Psoas muscle (tissue), 8 donors: ENCODE results near the gene EVPL. TPM values are rescaled to one million over a fixed set of nuclear protein-coding genes. Genes with fewer than 3 reads are reported as not detected.

ENCODE experiments used
- ATAC-seq, 4 donors: fragments of 200-7000 bp; cut with Tn5 transposase; one replicate each; pipeline ENCODE4 v1.9.1; 2020; ENCODE audit warnings: moderate library complexity in 3 of 4, mild to moderate bottlenecking in 2 of 4
- DNase-seq, 2 donors: peaks; one replicate each; pipeline ENCODE4 v3.0.0-alpha.2; 2020
- H3K27ac ChIP-seq: fragments of 200-600 bp; one replicate; pipeline ENCODE4 v1.8.0; 2022
- H3K27me3 ChIP-seq, 3 donors: fragments of 200-600 bp in 1 of 3; one replicate each; pipeline versions ENCODE4 v1.6.1 to v1.8.0; 2013 to 2022; ENCODE audit warnings: low read length in 2 of 3, mild to moderate bottlenecking in 2 of 3, moderate library complexity in 1 of 3; ENCODE audit not compliant: insufficient read depth in 3 of 3
- H3K36me3 ChIP-seq, 2 donors: fragments of 200-600 bp in 1 of 2; one replicate each; pipeline versions ENCODE4 v1.6.1 to v1.8.0; 2013 to 2022; ENCODE audit warnings: low read depth in 1 of 2, mild to moderate bottlenecking in 1 of 2, moderate library complexity in 1 of 2; ENCODE audit not compliant: insufficient read depth in 1 of 2
- H3K4me1 ChIP-seq: fragments of 200-600 bp; one replicate; pipeline ENCODE4 v1.8.0; 2022
- H3K4me3 ChIP-seq: fragments of 200-600 bp; one replicate; pipeline ENCODE4 v1.8.0; 2022; ENCODE audit warnings: mild to moderate bottlenecking
- H3K9me3 ChIP-seq: fragments of 200-600 bp; one replicate; pipeline ENCODE4 v1.8.0; 2022
- whole genome bisulfite sequencing, 3 donors: extraction: QIAGEN DNeasy Blood & Tissue Kit; methylation state at CpG; one replicate each; pipeline versions ENCODE4 v1.1.6 to v1.1.7; 2013; 5-methylcytosine and 5-hydroxymethylcytosine counted together
- intact Hi-C, 2 donors: fragments of 100-400 bp; cut with DNase I; formaldehyde crosslinking; loops; one replicate each; pipeline versions ENCODE4 v1.11.0 to v1.14.2; 2022
- polyA plus RNA-seq, 3 donors: library from polyadenylated mRNA; stranded (reverse); fragments of 200-250 nt; gene quantifications; one replicate each; pipeline ENCODE4 v1.2.3, GENCODE V29; 2013
- total RNA-seq, 4 donors: library from RNA; stranded (reverse); fragmentation: NEBNext Ultra II Directional in 2 of 4; extraction: Animal tissue kit (Norgen Biotek cat#: 25700) in 2 of 4; gene quantifications; one replicate each; pipeline versions ENCODE4 v1.2.1 to v1.2.4, GENCODE V29; 2021 to 2023
- TF ChIP-seq, protein P1 (sequence below): fragments of 200-600 bp; IDR thresholded peaks from one replicate; pipeline ENCODE4 v1.8.0; 2022; ENCODE audit warnings: antibody characterized with exemption
- donor health status: healthy with polysubstance abuse.
- donor health status: DM: no; HTN: no; CAD: no; lungs with moderate emphysema.
- donor health status: Bipolar disorder and iron deficiency.
- donor health status: healthy.
- donor health status: DM: yes; HTN: yes; CAD: no.
- donor health status: DM: no; HTN: no; CAD: no.
- donor health status: DM: no; HTN: no; CAD: no.
- donor health status: DM: yes; HTN: yes; CAD: no.

The EVPL gene
- total and polyA plus RNA-seq, 7 donors, result 0.03 to 0.36 (median 0.11) TPM; not detected in 1

DNA sequence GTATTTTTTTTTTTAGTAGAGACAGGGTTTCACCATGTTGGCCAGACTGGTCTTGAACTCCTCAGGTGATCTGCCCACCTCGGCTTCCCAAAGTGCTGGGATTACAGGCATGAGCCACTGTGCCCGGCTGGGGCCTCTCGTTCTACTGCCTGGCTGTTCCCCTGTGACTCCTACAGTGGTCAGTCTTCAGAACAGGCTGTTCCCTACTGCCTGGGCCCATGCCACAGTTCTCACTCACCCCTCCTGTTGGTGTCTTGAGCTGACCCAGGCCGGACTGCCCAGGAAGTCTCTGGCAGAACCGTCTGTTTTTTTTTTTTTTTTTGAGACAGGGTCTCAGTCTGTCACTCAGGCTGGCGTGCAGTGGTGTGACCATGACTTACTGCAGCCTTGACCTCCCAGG, 23.2 kb downstream of the EVPL start:
- Histone ChIP-seq H3K36me3 (peaks cover 0 to 4% of the 10 kb centered on the region in 2 donors), H3K4me1 (no peaks in the 10 kb centered on the region), H3K27me3 (no peaks in the 10 kb centered on the region), H3K4me3 (no peak overlapping the region), H3K9me3 (no peaks in the 10 kb centered on the region), H3K27ac (no peak overlapping the region)
- intact Hi-C loops, result loop anchor here in 1 of 2 donors (2.0 kb wide), 1 partner anchor 99 kb away; the partner anchor contains the start of gene MRPL38
- TF ChIP-seq, protein P1, sequence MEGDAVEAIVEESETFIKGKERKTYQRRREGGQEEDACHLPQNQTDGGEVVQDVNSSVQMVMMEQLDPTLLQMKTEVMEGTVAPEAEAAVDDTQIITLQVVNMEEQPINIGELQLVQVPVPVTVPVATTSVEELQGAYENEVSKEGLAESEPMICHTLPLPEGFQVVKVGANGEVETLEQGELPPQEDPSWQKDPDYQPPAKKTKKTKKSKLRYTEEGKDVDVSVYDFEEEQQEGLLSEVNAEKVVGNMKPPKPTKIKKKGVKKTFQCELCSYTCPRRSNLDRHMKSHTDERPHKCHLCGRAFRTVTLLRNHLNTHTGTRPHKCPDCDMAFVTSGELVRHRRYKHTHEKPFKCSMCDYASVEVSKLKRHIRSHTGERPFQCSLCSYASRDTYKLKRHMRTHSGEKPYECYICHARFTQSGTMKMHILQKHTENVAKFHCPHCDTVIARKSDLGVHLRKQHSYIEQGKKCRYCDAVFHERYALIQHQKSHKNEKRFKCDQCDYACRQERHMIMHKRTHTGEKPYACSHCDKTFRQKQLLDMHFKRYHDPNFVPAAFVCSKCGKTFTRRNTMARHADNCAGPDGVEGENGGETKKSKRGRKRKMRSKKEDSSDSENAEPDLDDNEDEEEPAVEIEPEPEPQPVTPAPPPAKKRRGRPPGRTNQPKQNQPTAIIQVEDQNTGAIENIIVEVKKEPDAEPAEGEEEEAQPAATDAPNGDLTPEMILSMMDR, result no peak
- DNase-seq (no peak), ATAC-seq (peak in 3 of 4 donors; percentile 44 to 61 (median 54))
- WGBS, 3 donors, result 31 to 63% (median 49%) methylated on average over 6 of the region's 6 CpGs

DNA sequence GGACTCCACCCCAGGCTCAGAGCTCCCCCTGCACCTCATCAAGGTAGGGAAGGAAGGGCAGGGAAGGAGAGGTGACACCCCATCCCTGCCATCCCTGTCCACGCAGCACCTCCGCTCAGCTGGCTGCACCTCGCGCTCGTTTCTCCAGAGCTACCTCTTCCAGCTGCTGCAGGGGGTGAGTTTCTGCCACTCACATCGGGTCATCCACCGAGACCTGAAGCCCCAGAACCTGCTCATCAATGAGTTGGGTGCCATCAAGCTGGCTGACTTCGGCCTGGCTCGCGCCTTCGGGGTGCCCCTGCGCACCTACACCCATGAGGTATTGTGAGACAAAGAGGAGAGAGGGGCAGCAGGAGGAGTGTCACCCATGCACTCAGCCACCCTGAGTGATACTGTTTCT, 25.0 kb downstream of the EVPL start:
- Histone ChIP-seq H3K36me3 (peaks cover 0 to 4% of the 10 kb centered on the region in 2 donors), H3K27me3 (no peaks in the 10 kb centered on the region), H3K4me3 (no peak overlapping the region), H3K27ac (no peak overlapping the region), H3K9me3 (no peaks in the 10 kb centered on the region), H3K4me1 (no peaks in the 10 kb centered on the region)
- intact Hi-C loops, result no loop called here
- ATAC-seq (no peak), DNase-seq (no peak)
- TF ChIP-seq, protein P1, result no peak
- 96 to 98% (median 96%) methylated on average over 11 to 12 of the region's 12 CpGs for WGBS, 3 donors

DNA sequence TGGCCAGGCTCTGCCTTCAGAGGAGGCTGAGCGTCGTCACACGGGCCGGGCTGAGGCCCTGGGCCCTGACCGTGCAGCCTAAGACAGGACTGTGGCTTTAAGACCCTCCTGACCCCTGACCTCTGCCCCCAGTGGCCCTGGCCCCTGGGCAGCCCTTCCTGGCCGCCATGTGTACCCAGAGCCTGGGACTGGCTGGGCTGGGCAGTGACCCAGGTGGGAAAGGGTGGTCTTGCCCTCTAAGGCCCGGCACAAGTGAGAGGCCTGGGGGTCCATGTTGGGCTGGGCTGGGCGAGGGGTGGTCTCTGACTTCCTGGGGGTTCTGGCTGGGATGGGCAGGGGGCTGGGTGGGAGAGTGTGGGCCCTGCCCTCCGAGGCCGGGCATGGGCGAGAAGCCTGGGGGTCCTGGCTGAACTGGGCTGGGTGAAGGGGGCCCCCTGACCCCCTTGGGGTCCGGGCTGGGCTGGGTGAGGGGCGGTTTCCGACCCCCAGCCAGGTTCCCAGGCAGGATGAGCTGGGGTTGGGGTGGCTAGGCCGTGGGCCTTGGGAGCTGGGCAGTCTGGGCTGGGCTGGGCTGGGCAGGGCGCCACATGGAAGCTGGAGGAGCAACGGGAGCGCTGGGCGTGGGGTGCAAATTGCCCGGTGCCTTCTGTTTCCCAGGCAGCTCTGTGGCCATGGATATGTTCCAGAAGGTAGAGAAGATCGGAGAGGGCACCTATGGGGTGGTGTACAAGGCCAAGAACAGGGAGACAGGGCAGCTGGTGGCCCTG, 26.2 kb downstream of the EVPL start, which contains the start of gene CDK3:
TSS of gene CDK3 (plus strand) at position 101 of the 767 bp plus-strand sequence. CDS start at position 672, 571 bp downstream.
- H3K9me3 ChIP-seq, result no peaks in the 10 kb centered on the region
- DNase-seq, result peak in 1 of 2 donors; percentile 43
- 84 to 90% (median 87%) methylated on average over 18 to 21 of the region's 21 CpGs for WGBS, 3 donors
- H3K27ac ChIP-seq, result no peak within 1 kb of the TSS
- peaks cover 0 to 4% of the 10 kb centered on the region in 2 donors for H3K36me3 ChIP-seq
- TF ChIP-seq, protein P1, result peak; percentile 1
- H3K4me3 ChIP-seq, result no peak within 1 kb of the TSS
- H3K4me1 ChIP-seq, result no peaks in the 10 kb centered on the region
- peak in 1 of 4 donors; percentile 19 for ATAC-seq
- no peaks in the 10 kb centered on the region for H3K27me3 ChIP-seq
- intact Hi-C loops, result no loop called here

GRCh38 chr17:76000016-76000754, 26.9 kb downstream of the EVPL start:
- peak in 1 of 2 donors; percentile 58 for DNase-seq
- intact Hi-C loops, result no loop called here
- ATAC-seq, result peak in 1 of 4 donors; percentile 38
- H3K4me1 ChIP-seq, result no peaks in the 10 kb centered on the region
- H3K36me3 ChIP-seq, result peaks cover 0 to 4% of the 10 kb centered on the region in 2 donors
- WGBS, 3 donors, result 73 to 75% (median 75%) methylated on average over 31 of the region's 31 CpGs
- H3K27me3 ChIP-seq, result no peaks in the 10 kb centered on the region
- no peak overlapping the region for H3K27ac ChIP-seq
- TF ChIP-seq, protein P1, result peak; percentile 43
- no peak overlapping the region for H3K4me3 ChIP-seq
- H3K9me3 ChIP-seq, result no peaks in the 10 kb centered on the region
